WERI-Rb-1 (cell line): ENCODE measurements around the gene APH1B.
A peak's percentile ranks its signal among the peaks of the same experiment; 100 is the strongest.

Source experiments
- DNase-seq: peaks from one replicate; pipeline ENCODE4 v3.0.0-alpha.2; 2020
- H3K27ac ChIP-seq: fragments of 250-450 bp; sonication (Bioruptor Pico); 2 replicates; pipeline ENCODE4 v1.5.1; 2020; ENCODE audit warnings: mild to moderate bottlenecking, moderate library complexity
- H3K27me3 ChIP-seq: fragments of 250-450 bp; sonication (Bioruptor Pico); 2 replicates; pipeline ENCODE4 v1.5.1; 2021; ENCODE audit warnings: mild to moderate bottlenecking, low read depth, moderate library complexity; ENCODE audit not compliant: insufficient read depth, severe bottlenecking
- H3K36me3 ChIP-seq: fragments of 250-450 bp; sonication (Bioruptor Pico); 2 replicates; pipeline ENCODE4 v1.5.1; 2020; ENCODE audit warnings: mild to moderate bottlenecking, moderate library complexity
- H3K4me3 ChIP-seq: 2 replicates; pipeline ENCODE4 v1.5.1; 2011; ENCODE audit warnings: low read depth, mild to moderate bottlenecking, control low read depth, low read length
- H3K9me3 ChIP-seq: fragments of 250-450 bp; sonication (Bioruptor Pico); 2 replicates; pipeline ENCODE4 v1.5.1; 2021; ENCODE audit warnings: mild to moderate bottlenecking, moderate library complexity; ENCODE audit not compliant: severe bottlenecking
- CTCF ChIP-seq: IDR thresholded peaks from 2 replicates; pipeline ENCODE4 v1.5.1; 2011; ENCODE audit warnings: low read depth, mild to moderate bottlenecking, control low read depth, inconsistent platforms, low read length

The APH1B gene

DNA sequence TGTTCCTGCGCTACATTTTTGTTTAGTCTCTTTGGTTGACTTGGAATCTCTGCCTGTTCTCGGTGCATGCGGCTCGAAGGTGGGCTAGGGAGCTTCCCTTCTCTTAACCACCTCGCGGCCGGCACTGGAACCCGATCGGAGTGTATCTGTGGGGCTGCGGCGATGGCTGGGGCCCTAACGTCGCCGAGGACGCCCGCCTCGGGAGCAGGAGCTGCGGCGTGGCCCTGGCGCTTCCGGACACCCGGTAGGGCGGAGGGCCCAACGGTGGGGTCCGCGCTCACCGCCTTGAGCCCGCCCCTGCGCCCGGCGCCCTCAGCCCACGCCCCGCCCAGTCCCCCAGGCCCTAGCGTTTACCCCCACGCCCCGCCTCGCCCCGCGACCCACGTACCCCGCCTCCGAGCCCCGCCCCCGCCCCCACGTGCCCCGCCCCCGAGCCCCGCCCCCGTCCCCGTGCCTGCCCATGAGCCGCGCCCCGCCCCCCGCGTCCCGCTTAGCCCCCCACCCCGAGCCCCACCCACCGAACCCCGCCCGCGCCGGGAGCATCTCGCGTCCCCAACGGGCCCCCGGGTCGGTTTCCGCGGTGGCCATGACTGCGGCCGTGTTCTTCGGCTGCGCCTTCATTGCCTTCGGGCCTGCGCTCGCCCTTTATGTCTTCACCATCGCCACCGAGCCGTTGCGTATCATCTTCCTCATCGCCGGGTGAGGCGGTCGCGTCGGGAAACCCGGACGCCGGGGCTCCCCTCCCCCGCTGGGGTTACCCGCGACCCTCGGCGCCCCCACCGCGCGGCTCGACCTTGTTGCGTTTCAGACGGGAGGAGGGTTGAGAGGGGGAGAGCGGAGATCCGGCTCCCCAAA, at the start of gene APH1B:
TSS of gene APH1B (plus strand) at position 568 of the 855 bp plus-strand sequence. CDS start at position 587, 19 bp downstream.
- Histone ChIP-seq H3K27me3 (no peaks in the 10 kb centered on the region), H3K36me3 (no peaks in the 10 kb centered on the region), H3K27ac (peak within 1 kb of the TSS; percentile 66), H3K9me3 (no peaks in the 10 kb centered on the region), H3K4me3 (peak within 1 kb of the TSS; percentile 94)
- DNase-seq = peak; percentile 83
- no peak for TF ChIP-seq CTCF

- no peaks in the 10 kb centered on the region for H3K36me3 ChIP-seq
- TF ChIP-seq CTCF = no peak
- no peak overlapping the region for H3K4me3 ChIP-seq
- no peaks in the 10 kb centered on the region for H3K9me3 ChIP-seq
- H3K27ac ChIP-seq = no peak overlapping the region
- DNase-seq = no peak
- no peaks in the 10 kb centered on the region for H3K27me3 ChIP-seq
Measured at GRCh38 chr15:63227689-63228088, 49.7 kb upstream of the APH1B start.

- Histone ChIP-seq H3K4me3 (no peak overlapping the region), H3K27me3 (no peaks in the 10 kb centered on the region), H3K36me3 (no peaks in the 10 kb centered on the region), H3K27ac (no peak overlapping the region), H3K9me3 (no peaks in the 10 kb centered on the region)
- no peak for DNase-seq
- no peak for TF ChIP-seq CTCF
Measured at GRCh38 chr15:63231206-63231605, 46.2 kb upstream of the APH1B start.

DNA sequence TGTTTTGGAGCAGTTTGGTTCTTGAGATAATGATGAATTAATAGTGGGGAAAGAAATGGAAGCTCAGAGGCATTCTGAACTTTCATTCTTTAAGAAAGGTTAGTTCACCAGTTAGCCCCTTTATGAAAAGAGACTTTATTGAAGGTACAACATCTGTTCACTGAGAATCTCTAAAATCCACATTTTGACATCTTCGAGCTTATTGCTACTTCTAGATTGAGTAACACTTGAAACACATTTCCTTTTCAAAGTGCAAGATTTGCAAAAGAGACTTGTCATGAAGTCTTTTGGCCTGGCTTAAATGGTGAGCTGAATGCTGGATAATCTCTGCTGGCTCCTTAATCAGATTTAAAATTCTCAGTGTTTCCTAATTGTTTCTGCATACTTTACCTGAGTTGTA, 45.7 kb upstream of the APH1B start:
- TF ChIP-seq CTCF = no peak
- Histone ChIP-seq H3K27me3 (no peaks in the 10 kb centered on the region), H3K36me3 (no peaks in the 10 kb centered on the region), H3K9me3 (no peaks in the 10 kb centered on the region), H3K27ac (no peak overlapping the region), H3K4me3 (no peak overlapping the region)
- no peak for DNase-seq

DNA sequence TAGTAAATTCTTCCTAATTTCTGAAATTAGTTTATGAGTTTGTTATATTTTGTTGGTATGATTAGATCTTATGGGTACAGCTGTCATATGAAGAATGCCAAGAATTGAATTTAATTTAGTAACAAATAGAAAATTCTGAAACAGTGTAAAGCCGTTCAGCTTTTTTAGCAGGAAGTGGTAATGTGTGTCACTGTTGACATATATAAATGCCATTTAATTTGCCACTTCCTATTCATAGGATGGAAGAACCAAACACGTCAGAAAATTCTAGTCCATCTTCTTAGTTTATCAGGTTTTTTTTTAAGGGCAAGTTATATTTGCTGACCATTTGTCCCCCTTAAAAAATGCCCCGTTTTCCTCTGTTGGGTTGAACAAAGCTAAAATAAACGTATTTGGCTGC, 45.0 kb upstream of the APH1B start:
- no peak for TF ChIP-seq CTCF
- Histone ChIP-seq H3K36me3 (no peaks in the 10 kb centered on the region), H3K4me3 (no peak overlapping the region), H3K27ac (no peak overlapping the region), H3K9me3 (no peaks in the 10 kb centered on the region), H3K27me3 (no peaks in the 10 kb centered on the region)
- no peak for DNase-seq
